Stimulated activated CD4-positive, alpha-beta T cell treated with anti-CD3 and anti-CD28 coated beads, Interleukin-2, amount 100 ng/mL, for 48 hours (primary cell): ENCODE results near the gene SEMG2.

ENCODE experiments used
- DNase-seq, 2 donors: peaks; one replicate each; pipeline ENCODE4 v3.0.0-alpha.2; 2020

SEMG2 gene

GRCh38 chr20:45221076-45221475 is at the start of gene SEMG2:
Gene SEMG2, plus strand, starts transcription at chr20:45221373. Its CDS starts 17 bp downstream, at chr20:45221390.
- no peak for DNase-seq

- DNase-seq, result no peak
Observed at GRCh38 chr20:45173522-45173921, 47.7 kb upstream of the SEMG2 start.

- no peak for DNase-seq
Observed at GRCh38 chr20:45174434-45175364, 46.5 kb upstream of the SEMG2 start, which contains the start of gene PI3. Gene PI3, plus strand, starts transcription at chr20:45174902. Its CDS starts 21 bp downstream, at chr20:45174923.

GRCh38 chr20:45176526-45177267 is 44.5 kb upstream of the SEMG2 start:
- DNase-seq, result no peak

- DNase-seq, result no peak
Observed at GRCh38 chr20:45179166-45179565, 42.0 kb upstream of the SEMG2 start.

GRCh38 chr20:45181639-45182038 is 39.5 kb upstream of the SEMG2 start:
- no peak for DNase-seq

GRCh38 chr20:45183084-45183483 is 38.1 kb upstream of the SEMG2 start:
- no peak for DNase-seq

GRCh38 chr20:45187693-45188092 is 33.5 kb upstream of the SEMG2 start:
- DNase-seq, result no peak

GRCh38 chr20:45189067-45189609 is 32.0 kb upstream of the SEMG2 start:
- DNase-seq, result no peak

GRCh38 chr20:45189861-45190260 is 31.3 kb upstream of the SEMG2 start:
- no peak for DNase-seq

GRCh38 chr20:45191926-45192325 is 29.2 kb upstream of the SEMG2 start:
- no peak for DNase-seq

GRCh38 chr20:45193331-45193730 is 27.8 kb upstream of the SEMG2 start:
- no peak for DNase-seq

- no peak for DNase-seq
Observed at GRCh38 chr20:45206725-45207124, 14.4 kb upstream of the SEMG2 start, which contains the start of gene SEMG1. Gene SEMG1, plus strand, starts transcription at chr20:45207033. Its CDS starts 21 bp downstream, at chr20:45207054.

GRCh38 chr20:45209924-45210323 is 11.2 kb upstream of the SEMG2 start:
- no peak for DNase-seq

- DNase-seq, result no peak
Observed at GRCh38 chr20:45211569-45212474, 9.4 kb upstream of the SEMG2 start.

- no peak for DNase-seq
Observed at GRCh38 chr20:45212836-45213235, 8.3 kb upstream of the SEMG2 start.

- no peak for DNase-seq
Observed at GRCh38 chr20:45218124-45218523, 3.0 kb upstream of the SEMG2 start.

GRCh38 chr20:45218636-45219035 is 2.5 kb upstream of the SEMG2 start:
- DNase-seq, result no peak

GRCh38 chr20:45223136-45223535 is 2.0 kb downstream of the SEMG2 start:
- DNase-seq, result no peak

- DNase-seq, result no peak
Observed at GRCh38 chr20:45226287-45226686, 5.1 kb downstream of the SEMG2 start.

GRCh38 chr20:45229264-45230056 is 8.3 kb downstream of the SEMG2 start:
- DNase-seq, result peak; percentile 62 to 70
